Caco-2 (cell line): ENCODE measurements around the gene TMEM200B. TPM values are rescaled to one million over a fixed set of nuclear protein-coding genes. Genes with fewer than 3 reads are reported as not detected.

Experiments used
- BruUV-seq: library from RNA; stranded (reverse); fragments of 400-500 nt; replicated peaks from 2 replicates; lab custom pipeline; 2021; lab: Mats Ljungman, UMichigan
- CTCF ChIA-PET: fragments of 300-600 bp; sonication (Branson Sonifier 250); formaldehyde crosslinking; loops from one replicate; lab custom pipeline; 2022; ENCODE audit warnings: antibody characterized with exemption; lab: Charles Lee
- POLR2A ChIA-PET: fragments of 300-600 bp; sonication (Branson Sonifier 250); formaldehyde crosslinking; loops from one replicate; lab custom pipeline; 2022; ENCODE audit warnings: antibody characterized with exemption; lab: Charles Lee
- DNase-seq, 2 experiments: peaks; one replicate each; pipeline versions ENCODE4 v3.0.0 to v3.0.0-alpha.2; 2020 to 2022
- H3K27me3 ChIP-seq: replicated peaks from 2 replicates; pipeline ENCODE4 v1.6.0; 2011; ENCODE audit warnings: low read length; ENCODE audit not compliant: control insufficient read depth, insufficient read depth
- H3K36me3 ChIP-seq: 2 replicates; pipeline ENCODE4 v1.5.1; 2011; ENCODE audit warnings: low read length; ENCODE audit not compliant: control insufficient read depth, insufficient read depth
- H3K4me1 ChIP-seq: fragments of 250-450 bp; sonication (Bioruptor Pico); 2 replicates; pipeline ENCODE4 v1.5.1; 2020; ENCODE audit warnings: mild to moderate bottlenecking
- H3K4me3 ChIP-seq: 2 replicates; pipeline ENCODE4 v1.5.1; 2011; ENCODE audit warnings: low read depth, mild to moderate bottlenecking, control low read depth, low read length
- H3K9me3 ChIP-seq: fragments of 250-450 bp; sonication (Bioruptor Pico); 2 replicates; pipeline ENCODE4 v1.5.1; 2020; ENCODE audit warnings: mild to moderate bottlenecking, moderate library complexity
- H3K27ac Mint-ChIP-seq: one replicate; pipeline ENCODE4 v1.8.0; 2022; ENCODE audit warnings: mixed read lengths; ENCODE audit not compliant: unreplicated experiment
- H3K27me3 Mint-ChIP-seq: one replicate; pipeline ENCODE4 v1.8.0; 2022; ENCODE audit warnings: mixed read lengths; ENCODE audit not compliant: insufficient read depth, unreplicated experiment
- H3K36me3 Mint-ChIP-seq: one replicate; pipeline ENCODE4 v1.8.0; 2022; ENCODE audit warnings: mild to moderate bottlenecking, mixed read lengths; ENCODE audit not compliant: insufficient read depth, unreplicated experiment
- H3K4me1 Mint-ChIP-seq: one replicate; pipeline ENCODE4 v1.8.0; 2022; ENCODE audit warnings: low read depth, mixed read lengths; ENCODE audit not compliant: unreplicated experiment
- H3K4me3 Mint-ChIP-seq: one replicate; pipeline ENCODE4 v1.8.0; 2022; ENCODE audit warnings: mild to moderate bottlenecking, moderate library complexity, mixed read lengths; ENCODE audit not compliant: unreplicated experiment
- H3K9me3 Mint-ChIP-seq: one replicate; pipeline ENCODE4 v1.8.0; 2022; ENCODE audit warnings: mixed read lengths; ENCODE audit not compliant: unreplicated experiment
- intact Hi-C: fragments of 100-400 bp; cut with micrococcal nuclease; formaldehyde crosslinking; loops from one replicate; pipeline ENCODE4 v1.10.0; 2022; ENCODE audit not compliant: unreplicated experiment
- total RNA-seq: library from RNA; stranded (reverse); gene quantifications from 2 replicates; pipeline ENCODE4 v1.2.3, GENCODE V29; 2022
- TF ChIP-seq, protein P1 (sequence below), 2 experiments: fragments of 200-600 bp in 1 of 2; IDR thresholded peaks; 1 replicate in 1 of 2; 2 replicates in 1 of 2; pipeline versions ENCODE4 v1.5.1 to v1.8.0; 2011 to 2022; ENCODE audit warnings: antibody characterized with exemption in 1 of 2, control low read depth in 1 of 2, inconsistent platforms in 1 of 2, low read depth in 1 of 2, low read length in 1 of 2, mild to moderate bottlenecking in 1 of 2, moderate library complexity in 1 of 2; ENCODE audit not compliant: insufficient read depth in 1 of 2, severe bottlenecking in 1 of 2, unreplicated experiment in 1 of 2

Gene TMEM200B
- total RNA-seq, 1 experiment from 2014 or later = 3.3 TPM

GRCh38 chr1:29090937-29091618, 32.6 kb downstream of the TMEM200B start:
- Mint-ChIP-seq H3K27me3 (no peaks in the 10 kb centered on the region), H3K36me3 (peaks cover 6% of the 10 kb centered on the region), H3K4me3 (no peak overlapping the region), H3K4me1 (no peaks in the 10 kb centered on the region), H3K27ac (no peak overlapping the region), H3K9me3 (no peaks in the 10 kb centered on the region)
- DNase-seq = no peak
- CTCF ChIA-PET = no interaction called here
- Histone ChIP-seq H3K4me1 (no peaks in the 10 kb centered on the region), H3K4me3 (no peak overlapping the region), H3K27me3 (no peaks in the 10 kb centered on the region), H3K36me3 (no peaks in the 10 kb centered on the region), H3K9me3 (no peaks in the 10 kb centered on the region)
- BruUV-seq = no TSS peak
- intact Hi-C loops = no loop called here
- POLR2A ChIA-PET = no interaction called here
- TF ChIP-seq, protein P1, sequence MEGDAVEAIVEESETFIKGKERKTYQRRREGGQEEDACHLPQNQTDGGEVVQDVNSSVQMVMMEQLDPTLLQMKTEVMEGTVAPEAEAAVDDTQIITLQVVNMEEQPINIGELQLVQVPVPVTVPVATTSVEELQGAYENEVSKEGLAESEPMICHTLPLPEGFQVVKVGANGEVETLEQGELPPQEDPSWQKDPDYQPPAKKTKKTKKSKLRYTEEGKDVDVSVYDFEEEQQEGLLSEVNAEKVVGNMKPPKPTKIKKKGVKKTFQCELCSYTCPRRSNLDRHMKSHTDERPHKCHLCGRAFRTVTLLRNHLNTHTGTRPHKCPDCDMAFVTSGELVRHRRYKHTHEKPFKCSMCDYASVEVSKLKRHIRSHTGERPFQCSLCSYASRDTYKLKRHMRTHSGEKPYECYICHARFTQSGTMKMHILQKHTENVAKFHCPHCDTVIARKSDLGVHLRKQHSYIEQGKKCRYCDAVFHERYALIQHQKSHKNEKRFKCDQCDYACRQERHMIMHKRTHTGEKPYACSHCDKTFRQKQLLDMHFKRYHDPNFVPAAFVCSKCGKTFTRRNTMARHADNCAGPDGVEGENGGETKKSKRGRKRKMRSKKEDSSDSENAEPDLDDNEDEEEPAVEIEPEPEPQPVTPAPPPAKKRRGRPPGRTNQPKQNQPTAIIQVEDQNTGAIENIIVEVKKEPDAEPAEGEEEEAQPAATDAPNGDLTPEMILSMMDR (IDR thresholded peaks at IDR 0.05; ENCODE audit: insufficient read depth in 1 of 2, low read depth in 1 of 2, low read length in 1 of 2, severe bottlenecking in 1 of 2, unreplicated experiment in 1 of 2) = no peak

GRCh38 chr1:29084196-29084521, 39.5 kb downstream of the TMEM200B start:
- no peaks in the 10 kb centered on the region for H3K27me3 ChIP-seq
- no peaks in the 10 kb centered on the region for H3K27me3 Mint-ChIP-seq
- no peaks in the 10 kb centered on the region for H3K36me3 Mint-ChIP-seq
- H3K4me1 Mint-ChIP-seq = no peaks in the 10 kb centered on the region
- no peak overlapping the region for H3K27ac Mint-ChIP-seq
- H3K4me3 Mint-ChIP-seq = no peak overlapping the region
- intact Hi-C loops = no loop called here
- TF ChIP-seq, protein P1 (IDR thresholded peaks at IDR 0.05; ENCODE audit: insufficient read depth in 1 of 2, low read depth in 1 of 2, low read length in 1 of 2, severe bottlenecking in 1 of 2, unreplicated experiment in 1 of 2) = no peak
- no peaks in the 10 kb centered on the region for H3K9me3 ChIP-seq
- no TSS peak for BruUV-seq
- no peak for DNase-seq
- ChIA-PET CTCF (no interaction called here), POLR2A (no interaction called here)
- H3K4me3 ChIP-seq = no peak overlapping the region
- H3K36me3 ChIP-seq = no peaks in the 10 kb centered on the region
- no peaks in the 10 kb centered on the region for H3K4me1 ChIP-seq
- no peaks in the 10 kb centered on the region for H3K9me3 Mint-ChIP-seq

GRCh38 chr1:29083317-29084195, 40.1 kb downstream of the TMEM200B start:
- H3K27ac Mint-ChIP-seq = no peak overlapping the region
- POLR2A ChIA-PET = no interaction called here
- DNase-seq = no peak
- H3K4me1 ChIP-seq = no peaks in the 10 kb centered on the region
- intact Hi-C loops = no loop called here
- no peaks in the 10 kb centered on the region for H3K36me3 ChIP-seq
- H3K36me3 Mint-ChIP-seq = no peaks in the 10 kb centered on the region
- H3K4me3 Mint-ChIP-seq = no peak overlapping the region
- H3K27me3 ChIP-seq = no peaks in the 10 kb centered on the region
- no peaks in the 10 kb centered on the region for H3K9me3 Mint-ChIP-seq
- no peaks in the 10 kb centered on the region for H3K27me3 Mint-ChIP-seq
- H3K9me3 ChIP-seq = no peaks in the 10 kb centered on the region
- H3K4me3 ChIP-seq = no peak overlapping the region
- CTCF ChIA-PET = no interaction called here
- no peaks in the 10 kb centered on the region for H3K4me1 Mint-ChIP-seq
- no TSS peak for BruUV-seq
- TF ChIP-seq, protein P1 (IDR thresholded peaks at IDR 0.05; ENCODE audit: insufficient read depth in 1 of 2, low read depth in 1 of 2, low read length in 1 of 2, severe bottlenecking in 1 of 2, unreplicated experiment in 1 of 2) = no peak
